HG02885 (cell line): Measurements from ENCODE around the gene TESPA1.
"Not testable (repeated sequence)": the region's sequence is repeated elsewhere in the genome, so short reads cannot be mapped to it uniquely, and the experiment has no call there.

Source experiments
- ATAC-seq: cut with Tn5 transposase; IDR thresholded peaks from one replicate; pipeline ENCODE4 v1.9.1; 2021; ENCODE audit warnings: mild to moderate bottlenecking; ENCODE audit not compliant: unreplicated experiment, poor library complexity

TESPA1 gene

GRCh38 chr12:54950071-54950727 is 34.4 kb downstream of the TESPA1 start:
- ATAC-seq = no peak

- no peak for ATAC-seq
These were observed 35.4 kb downstream of the TESPA1 start for GRCh38 chr12:54949073-54949711.

GRCh38 chr12:54948171-54948570 is 36.4 kb downstream of the TESPA1 start:
- no peak for ATAC-seq

- ATAC-seq = no peak
These were observed 39.5 kb downstream of the TESPA1 start for GRCh38 chr12:54945082-54945481.

- ATAC-seq = not testable (repeated sequence)
These were observed 41.3 kb downstream of the TESPA1 start for GRCh38 chr12:54943292-54943691.

GRCh38 chr12:54941659-54942058 is 42.9 kb downstream of the TESPA1 start:
- no peak for ATAC-seq

- ATAC-seq = no peak
These were observed 43.7 kb downstream of the TESPA1 start for GRCh38 chr12:54940727-54941315.

- ATAC-seq = no peak
These were observed 46.6 kb downstream of the TESPA1 start for GRCh38 chr12:54937929-54938328.

GRCh38 chr12:54937376-54937775 is 47.2 kb downstream of the TESPA1 start:
- no peak for ATAC-seq

- ATAC-seq = no peak
These were observed 47.8 kb downstream of the TESPA1 start for GRCh38 chr12:54936736-54937135.

GRCh38 chr12:54935235-54935951 is 49.2 kb downstream of the TESPA1 start:
- ATAC-seq = peak; percentile 99

GRCh38 chr12:54934419-54934818 is 50.1 kb downstream of the TESPA1 start:
- no peak for ATAC-seq

GRCh38 chr12:54933376-54933775 is 51.2 kb downstream of the TESPA1 start:
- ATAC-seq = no peak

- ATAC-seq = no peak
These were observed 51.9 kb downstream of the TESPA1 start for GRCh38 chr12:54932691-54933090.

- ATAC-seq = no peak
These were observed 52.5 kb downstream of the TESPA1 start for GRCh38 chr12:54932038-54932437.

GRCh38 chr12:54929998-54930397 is 54.6 kb downstream of the TESPA1 start:
- ATAC-seq = no peak

GRCh38 chr12:54926246-54926645 is 58.3 kb downstream of the TESPA1 start:
- ATAC-seq = no peak

- no peak for ATAC-seq
These were observed 59.4 kb downstream of the TESPA1 start for GRCh38 chr12:54924972-54925707.

GRCh38 chr12:54917001-54917488 is 67.5 kb downstream of the TESPA1 start:
- ATAC-seq = no peak
